GM18870 (cell line): ENCODE results near the gene IL22RA2.

Experiments
- ATAC-seq: cut with Tn5 transposase; IDR thresholded peaks from one replicate; pipeline ENCODE4 v1.9.1; 2021; ENCODE audit warnings: moderate library complexity; ENCODE audit not compliant: unreplicated experiment

The IL22RA2 gene

DNA sequence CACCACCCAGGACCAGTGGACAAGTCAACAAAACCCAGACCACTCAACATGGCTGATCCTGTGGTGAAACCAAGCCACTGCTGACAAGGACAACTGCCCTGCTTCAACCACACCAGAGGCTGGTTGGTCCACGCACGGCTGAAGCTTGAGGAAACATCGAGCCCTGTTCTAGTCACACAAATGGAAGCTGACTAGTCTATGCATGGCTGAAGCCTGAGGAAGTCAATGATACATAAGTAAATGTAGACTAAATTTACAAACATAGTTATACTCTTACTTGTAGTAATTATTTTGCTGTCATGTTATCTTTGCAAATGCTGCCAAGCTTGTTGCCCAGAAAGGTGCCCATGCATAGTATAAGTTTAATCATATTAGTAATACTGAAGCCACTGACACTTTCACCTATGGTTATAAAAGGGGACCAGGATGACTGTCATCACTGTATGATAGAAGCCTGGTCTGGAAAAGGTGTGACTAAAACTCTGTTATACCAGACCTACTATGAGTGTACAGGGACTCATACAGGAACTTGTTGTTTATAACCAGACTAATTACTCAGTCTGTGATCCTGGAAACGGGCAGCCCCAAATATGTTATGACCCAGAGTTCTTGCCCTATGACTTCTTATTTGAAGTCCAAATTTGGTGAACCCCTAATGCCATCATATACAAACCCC lies 5.6 kb downstream of the IL22RA2 start:
- no peak for ATAC-seq

DNA sequence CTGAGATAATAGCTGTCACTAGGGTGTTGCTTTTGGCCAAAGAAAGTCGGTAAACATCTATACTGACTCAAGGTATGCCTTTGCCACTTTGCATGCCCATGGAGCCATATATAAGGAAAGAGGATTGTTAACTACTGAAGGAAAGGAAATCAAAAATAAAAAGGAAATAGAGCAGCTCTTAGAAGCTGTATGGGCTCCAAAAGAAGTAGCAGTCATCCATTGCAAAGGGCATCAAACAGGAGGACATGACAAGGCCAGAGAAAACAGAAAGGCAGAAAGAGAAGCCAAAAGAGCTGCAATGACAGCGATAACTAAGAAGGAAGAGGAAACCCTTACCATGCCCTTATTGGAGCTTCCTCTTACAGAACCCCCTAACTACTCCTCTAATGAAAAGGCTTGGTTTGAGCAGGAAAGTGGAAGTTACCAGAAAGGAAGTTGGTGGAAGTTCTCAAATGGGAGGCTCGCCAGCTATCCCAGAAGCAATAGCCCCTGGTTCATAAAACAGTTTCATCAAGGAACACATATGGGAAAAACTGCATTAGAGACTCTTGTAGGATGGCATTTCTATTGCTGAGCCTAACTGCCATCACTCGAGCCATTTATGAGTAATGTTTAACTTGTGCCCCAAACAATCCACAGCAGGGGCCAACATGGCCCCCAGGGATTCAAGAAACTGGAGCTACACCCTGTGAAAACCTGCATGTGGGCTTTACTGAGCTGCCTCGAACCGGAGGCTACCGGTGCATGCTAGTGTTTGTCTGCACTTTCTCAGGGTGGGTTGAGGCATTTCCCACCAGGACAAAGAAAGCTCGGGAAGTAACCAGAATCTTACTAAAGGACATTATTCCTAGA lies 7.0 kb downstream of the IL22RA2 start:
- ATAC-seq, result no peak

DNA sequence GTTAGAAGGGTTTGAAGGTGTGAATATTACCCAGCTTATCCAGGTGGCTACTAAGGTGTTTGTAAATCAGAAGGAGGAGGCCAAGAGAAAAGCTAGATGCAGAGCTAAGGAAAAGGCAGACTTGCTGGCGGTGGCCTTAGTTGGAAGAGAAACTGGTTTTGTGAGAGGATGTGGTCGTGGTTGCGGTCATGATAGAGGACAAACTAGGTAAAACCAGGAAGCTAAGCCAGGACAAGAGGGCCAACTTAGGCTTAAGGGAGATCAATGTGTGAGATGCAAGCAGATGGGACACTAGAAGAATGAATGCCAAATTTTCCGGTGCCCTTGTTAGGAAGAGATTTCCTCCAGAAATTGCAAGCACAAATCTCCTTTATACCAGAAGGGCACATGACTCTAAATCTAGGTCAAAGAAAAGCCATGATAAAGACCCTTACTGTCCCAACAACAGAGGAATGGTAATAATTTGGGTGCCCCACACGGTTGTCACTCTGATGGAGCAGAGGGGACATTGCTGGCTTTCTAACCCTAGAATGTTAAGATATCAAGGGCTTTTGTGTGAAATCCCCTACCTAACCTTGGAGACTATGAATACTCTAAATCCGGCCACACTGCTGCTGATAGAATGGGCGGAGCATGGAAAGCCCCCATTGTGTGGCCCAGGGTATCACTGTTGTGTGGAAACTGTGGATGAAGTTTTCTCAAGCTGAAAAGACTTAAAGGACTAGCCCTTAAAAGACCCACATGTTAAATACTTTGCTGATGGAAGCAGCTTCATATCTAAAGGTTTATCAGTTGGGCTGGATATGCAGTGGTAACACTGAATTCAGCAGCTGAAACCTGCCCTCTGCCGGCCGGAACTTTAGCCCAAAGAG lies 7.8 kb downstream of the IL22RA2 start:
- peak; percentile 64 for ATAC-seq

DNA sequence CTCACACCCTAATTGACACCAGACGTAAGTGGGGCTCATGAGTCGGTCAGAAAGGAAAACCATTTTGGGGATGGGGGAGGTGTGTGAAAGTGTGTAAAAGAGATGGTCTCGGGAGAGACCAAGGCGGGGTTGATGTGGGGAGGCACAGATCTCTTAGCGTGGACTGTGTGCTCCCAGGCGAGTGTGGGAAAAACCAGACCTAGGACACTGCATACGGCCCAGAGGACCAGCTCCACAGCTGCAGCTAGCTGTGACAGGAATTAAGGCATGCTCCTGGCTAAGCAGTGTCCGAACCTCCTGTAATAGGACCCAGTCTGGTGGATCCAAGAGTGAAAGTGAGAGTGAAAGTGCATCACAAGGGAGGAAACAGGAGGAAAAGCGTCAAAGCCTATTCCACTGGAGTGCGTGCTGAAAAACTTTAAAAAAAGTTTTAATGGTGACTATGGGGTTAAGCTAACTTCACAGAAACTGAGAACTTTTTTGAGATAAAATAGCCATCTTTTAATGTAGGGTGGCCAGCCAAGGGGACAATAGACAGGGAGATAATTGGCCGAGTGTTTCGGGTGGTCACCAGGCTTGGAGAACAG lies 9.6 kb downstream of the IL22RA2 start:
- no peak for ATAC-seq

DNA sequence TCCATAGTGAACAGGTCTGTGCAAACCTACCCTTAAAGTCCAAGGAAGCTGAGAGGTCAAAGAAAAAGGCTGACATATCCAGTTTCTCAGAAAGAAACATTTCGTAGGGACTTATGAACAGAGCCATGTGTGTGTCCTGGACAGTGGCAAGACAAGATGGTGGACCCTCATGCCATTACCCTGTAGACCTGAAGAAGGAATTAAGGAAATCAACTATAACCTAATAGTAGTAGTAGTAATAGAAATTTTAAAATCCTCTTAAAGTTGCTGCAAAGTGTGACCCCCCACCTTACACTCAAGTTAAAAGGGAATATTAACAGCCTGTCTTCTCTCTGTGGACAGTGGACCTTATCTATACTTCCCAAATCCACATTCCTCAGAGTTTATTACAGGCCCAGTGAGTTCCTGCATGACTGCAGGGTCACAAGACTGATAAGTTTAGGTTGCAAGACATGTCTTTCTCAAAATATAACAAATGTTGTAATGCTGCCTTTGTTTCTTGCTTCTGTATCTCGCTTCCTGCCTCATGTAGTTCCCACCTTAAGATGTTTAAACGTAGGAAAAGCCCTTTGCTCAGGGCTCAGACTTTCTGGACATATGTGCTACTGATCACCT lies 10.6 kb downstream of the IL22RA2 start:
- ATAC-seq, result no peak

DNA sequence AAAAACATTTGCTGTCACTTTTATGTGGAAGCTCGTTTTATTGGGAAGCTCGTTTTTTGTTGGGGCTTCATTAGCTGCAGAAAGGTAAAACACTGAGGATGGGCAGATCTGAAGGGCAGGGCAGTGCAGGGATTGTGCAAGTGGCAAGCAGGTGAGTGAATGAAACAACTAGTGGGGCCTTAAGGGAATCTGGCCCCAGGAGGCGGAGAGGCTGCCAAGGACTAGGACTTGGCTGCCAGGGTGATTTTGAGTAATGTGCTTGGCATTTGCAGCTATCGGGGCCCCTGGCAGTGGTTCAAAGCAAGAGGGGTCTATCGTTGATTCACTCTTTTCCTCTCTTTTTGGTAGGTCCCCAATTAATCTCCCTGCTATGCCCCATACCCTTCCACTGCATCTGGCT lies 11.5 kb downstream of the IL22RA2 start:
- no peak for ATAC-seq

DNA sequence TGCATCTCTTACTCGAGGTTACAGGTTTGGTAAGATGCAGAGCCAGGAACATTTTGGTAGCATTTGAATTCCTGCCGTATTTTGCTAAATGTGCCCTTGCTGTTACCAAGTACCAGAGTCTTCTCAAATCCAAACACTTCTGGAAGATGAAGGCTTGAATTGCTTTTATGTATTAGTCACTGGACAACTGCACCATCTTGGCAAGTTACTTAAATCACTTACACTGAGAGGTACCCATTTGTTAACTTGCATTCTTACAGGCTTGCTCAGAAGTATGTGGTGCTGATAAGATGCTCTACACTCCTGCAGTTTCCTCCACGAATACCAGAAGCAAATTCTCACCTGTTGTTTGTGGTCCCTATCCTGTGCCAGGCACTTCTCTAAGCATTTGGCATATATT lies 12.7 kb downstream of the IL22RA2 start:
- no peak for ATAC-seq

DNA sequence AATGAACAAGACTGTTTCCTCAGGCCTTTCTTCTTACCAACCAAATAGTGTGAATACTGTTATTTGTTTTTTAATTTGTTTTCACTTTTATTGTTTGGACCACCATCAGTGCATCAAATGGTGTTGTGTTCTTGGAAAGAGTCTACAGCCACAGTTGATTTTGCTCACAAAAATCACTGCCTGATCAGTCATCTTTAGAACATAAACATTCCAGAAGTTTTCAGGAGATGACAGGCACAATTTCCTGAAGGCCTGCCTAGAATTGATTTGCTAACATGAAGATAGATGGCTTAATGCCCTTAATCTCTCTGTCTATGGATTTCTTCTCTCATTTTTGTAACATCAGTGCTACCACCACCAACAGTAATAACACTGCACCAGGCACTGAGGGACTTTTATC lies 13.5 kb downstream of the IL22RA2 start:
- no peak for ATAC-seq

DNA sequence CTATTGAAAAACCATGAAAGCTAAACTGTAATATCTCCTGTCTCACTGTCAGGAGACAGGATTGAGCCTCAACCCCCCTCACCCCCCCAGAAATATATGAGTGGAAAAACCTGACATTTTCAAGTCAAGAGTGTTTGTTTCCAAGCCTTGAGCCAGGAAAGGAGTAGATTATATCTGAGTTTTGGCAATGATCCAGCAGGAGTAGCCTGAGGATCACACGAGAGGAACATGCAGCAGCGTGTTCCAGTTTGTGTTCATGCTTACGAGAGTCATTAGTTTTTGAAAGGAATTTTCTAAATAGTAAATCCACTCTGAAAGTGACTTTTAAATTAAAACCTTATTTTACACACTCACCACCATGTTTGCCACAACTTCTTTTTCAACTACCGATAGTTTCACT lies 15.8 kb downstream of the IL22RA2 start:
- no peak for ATAC-seq

DNA sequence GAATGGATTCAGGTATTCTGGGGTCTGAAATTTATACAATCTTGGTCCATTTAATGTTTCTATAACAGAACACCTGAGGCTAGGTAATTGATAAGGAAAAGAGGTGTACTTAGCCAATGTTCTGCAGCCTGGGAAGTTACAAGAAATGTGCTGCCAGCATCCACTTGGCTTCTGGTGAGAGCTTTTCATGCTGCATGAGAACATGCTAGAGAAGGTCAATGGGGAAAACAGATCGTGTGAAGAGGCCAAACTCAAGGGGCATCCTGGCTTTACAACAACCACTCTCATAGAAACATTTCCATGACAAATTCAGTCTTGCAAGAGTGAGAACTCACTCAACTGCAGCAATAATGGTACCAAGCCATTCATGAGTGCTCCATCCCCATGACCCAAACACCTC lies 16.8 kb downstream of the IL22RA2 start:
- ATAC-seq, result no peak

DNA sequence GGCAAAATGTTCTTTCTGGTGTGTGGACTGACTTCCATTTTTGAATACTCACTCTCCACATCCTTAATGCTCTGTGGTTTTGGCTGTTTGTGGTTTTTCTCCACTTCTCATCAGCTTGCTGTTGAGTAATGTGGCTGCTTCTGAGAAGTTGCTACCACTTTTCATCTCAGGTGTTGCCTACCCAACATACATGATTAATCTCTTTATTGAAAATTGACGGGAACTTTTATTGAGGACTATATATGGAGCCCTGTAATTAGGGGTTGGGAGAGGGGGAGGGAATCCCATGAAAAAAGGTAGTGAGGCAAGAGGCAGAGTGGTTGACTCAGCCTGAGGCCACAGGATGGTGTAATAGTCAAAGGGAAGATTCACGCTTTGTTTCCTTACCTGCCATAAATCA lies 17.6 kb downstream of the IL22RA2 start:
- peak; percentile 74 for ATAC-seq

DNA sequence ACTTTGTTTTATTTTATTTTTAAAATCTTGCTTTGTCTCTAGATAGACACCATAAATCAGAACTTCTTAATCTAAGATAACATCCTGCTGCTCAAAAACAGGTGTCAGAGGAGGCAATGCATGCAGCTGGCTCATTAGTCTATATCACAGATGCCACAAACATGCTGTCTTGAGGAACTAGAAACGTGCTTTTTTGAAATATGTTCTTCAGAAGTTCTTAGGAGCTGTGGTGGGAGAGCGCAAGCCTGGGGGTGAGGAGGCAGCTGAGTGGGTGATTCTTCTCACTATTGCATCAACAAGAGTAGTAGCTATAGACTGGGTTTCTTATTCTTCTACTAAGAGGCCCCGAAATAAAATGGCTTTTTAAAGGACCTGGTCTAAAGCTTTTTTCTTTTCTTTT lies 23.4 kb downstream of the IL22RA2 start:
- ATAC-seq, result no peak

DNA sequence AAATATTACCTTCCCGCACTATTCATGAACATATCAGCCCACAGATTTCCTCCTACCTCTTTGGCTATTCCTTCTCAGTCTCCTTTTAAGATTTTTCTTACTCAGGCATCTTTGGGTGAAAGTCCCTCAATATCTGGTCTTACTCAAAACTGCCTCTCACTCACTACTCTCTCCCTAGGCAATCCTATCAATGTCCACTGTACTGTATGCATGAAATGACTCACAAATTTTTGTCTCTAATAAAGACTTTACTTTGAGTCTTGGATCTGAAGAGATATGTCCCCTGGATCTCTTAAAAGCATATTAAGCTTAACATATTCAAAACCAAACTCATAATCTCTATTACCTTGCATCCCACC lies 24.4 kb downstream of the IL22RA2 start:
- ATAC-seq, result no peak

DNA sequence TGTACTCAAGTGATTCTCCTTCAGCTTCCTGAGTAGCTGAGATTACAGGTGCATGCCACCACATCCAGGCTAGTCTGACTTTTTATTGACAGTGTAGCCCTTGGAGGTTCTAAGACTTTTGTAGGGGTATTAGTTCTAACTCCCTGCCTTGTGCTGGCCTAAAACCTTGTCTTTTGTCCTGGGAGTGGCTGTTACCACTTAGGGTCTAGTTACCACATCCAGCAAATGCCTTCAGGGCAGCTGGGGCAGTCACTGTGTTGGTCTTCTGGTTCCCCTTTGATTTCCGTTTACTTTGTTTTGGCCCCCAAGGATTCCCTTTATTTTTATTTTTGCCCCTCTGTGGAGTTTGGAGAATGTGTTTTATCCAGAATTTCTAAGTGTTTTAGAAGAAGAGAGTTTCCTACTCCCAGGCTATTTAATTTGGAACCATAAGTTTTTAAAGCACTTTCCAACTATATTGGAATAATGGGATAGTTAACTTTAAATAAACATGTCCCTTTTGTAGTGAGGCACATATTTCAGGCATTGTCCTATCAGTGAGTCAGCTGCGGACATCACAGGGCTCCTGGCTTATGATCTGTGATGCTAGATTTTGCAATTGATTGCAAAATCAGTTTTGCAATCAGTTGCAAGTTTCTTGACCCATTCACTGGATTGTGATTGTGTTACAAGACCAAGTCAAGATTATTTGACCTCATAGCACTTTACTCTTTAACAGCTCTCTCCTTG lies 25.0 kb downstream of the IL22RA2 start:
- no peak for ATAC-seq

DNA sequence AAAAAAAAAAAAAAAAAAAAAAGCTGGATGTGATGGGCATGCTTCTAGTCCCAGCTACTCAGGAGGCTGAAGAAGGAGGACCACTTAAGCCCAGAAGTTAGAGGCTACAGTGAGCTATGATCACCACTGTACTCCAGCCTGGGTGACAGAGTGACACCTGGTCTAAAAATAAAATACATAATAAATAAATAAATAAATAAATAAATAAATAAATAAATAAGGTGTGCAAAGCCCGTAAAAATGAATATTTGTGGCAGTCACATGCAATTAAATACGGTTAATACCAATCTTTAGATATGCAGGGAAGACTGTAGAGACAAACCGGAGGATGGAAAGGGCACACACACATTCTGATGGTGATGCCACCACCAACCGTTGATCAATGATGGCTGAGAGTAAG lies 26.2 kb downstream of the IL22RA2 start:
- ATAC-seq, result no peak

DNA sequence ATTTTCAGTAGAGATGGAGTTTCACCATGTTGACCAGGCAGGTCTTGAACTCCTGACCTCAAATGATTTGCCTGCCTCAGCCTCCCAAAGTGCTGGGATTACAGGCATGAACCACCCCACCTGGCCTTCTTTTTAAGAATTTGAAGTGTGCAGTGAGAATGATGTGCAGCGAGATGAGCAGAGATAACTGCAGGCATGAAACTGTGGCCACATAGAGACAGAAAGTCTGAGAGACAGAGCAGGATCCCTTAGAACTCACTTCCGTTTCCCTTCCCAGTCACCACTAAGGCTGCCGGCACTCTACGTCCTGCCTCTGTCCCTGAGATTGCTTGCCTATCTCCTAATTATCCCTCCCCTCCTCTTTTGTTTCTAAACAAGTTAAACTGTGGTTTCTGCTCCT lies 27.2 kb downstream of the IL22RA2 start:
- ATAC-seq, result no peak

DNA sequence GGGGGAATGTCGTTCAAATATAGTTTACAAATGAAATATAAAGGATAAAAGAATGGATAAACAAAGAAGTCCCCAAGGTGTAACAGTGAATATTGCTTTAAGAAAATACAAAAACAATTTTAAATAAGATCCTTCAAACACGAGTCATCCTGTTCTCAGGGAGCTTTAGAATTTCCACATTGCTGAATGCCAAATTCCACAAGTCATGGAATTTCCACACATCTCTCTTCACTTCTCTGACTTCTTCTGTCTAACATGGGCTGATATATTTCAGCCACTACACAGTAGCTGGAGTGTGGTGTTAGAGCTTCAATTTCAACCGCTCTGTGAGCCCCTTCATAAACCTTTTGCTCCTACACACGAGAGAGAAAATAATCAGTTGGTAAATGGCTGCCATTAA lies 28.0 kb downstream of the IL22RA2 start:
- ATAC-seq, result no peak

DNA sequence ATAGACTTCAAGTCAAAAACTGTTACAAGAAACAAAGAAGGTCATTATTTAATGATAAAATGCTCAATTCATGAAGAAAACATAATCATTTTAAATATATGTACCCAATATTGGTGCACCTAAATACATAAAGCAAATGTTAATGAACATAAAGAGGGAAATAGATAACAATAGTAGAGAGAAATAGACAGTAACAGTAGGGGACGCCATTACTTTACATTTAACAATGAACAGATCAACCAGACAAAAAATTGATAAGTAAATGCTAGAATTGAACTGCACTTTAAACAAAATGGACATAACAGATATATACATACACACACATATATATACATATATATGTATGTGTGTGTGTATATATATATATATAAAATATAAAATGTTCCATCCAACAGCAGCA lies 37.4 kb downstream of the IL22RA2 start:
- no peak for ATAC-seq

DNA sequence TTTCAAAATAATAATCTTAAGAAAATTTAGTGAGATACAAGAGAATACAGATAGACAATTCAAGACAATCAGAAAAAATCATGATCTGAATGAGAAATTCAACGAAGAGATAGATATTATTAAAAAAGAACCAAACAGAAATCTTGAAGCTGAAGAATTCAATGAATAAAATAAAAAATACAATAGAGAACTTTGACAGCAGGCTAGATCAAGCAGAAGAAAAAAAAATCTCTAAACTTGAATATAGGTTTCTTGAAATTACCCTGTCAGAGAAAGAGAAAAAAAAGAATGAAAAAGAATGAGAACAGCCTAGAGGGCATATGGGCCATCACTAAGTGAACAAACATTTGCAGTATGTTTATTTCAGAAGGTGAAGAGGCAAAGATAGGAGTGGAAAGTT lies 39.0 kb downstream of the IL22RA2 start:
- ATAC-seq, result no peak

DNA sequence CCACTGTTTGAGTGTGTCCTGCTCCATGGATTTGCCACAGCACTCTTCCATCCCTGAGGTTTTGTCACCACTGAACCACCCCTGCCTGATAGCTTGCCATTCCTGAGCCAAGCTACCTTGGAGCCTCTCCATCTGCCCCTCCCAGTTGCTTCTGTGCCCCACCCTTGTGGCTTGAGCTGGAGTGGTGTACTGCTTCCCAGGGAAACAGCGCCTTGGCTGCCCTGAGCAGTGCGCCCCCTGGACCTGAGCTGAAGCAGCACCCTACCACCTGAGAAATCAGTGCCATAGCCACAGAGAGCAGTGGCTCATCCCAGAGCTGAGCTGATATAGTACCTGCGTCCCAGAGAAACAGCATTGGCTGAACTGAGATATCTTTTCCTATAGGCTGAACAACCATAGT lies 40.3 kb downstream of the IL22RA2 start:
- no peak for ATAC-seq
